GM12878 (cell line): ENCODE measurements around the gene NPW. TPM values are rescaled to one million over a fixed set of nuclear protein-coding genes. Genes with fewer than 3 reads are reported as not detected.

Experiments used
- ATAC-seq: fragments of 200-7000 bp; cut with Tn5 transposase; 3 replicates; pipeline ENCODE4 v1.9.1; 2020; ENCODE audit warnings: mild to moderate bottlenecking, moderate library complexity
- BruUV-seq: library from RNA; stranded (reverse); fragments of 400-500 nt; replicated peaks from 2 replicates; lab custom pipeline; 2021; lab: Mats Ljungman, UMichigan
- CTCF ChIA-PET: fragments of 300-600 bp; sonication (Branson Sonifier 250); formaldehyde crosslinking; extraction: SDS; loops from one replicate; lab custom pipeline; 2021; ENCODE audit warnings: inconsistent platforms; lab: Yijun Ruan, JAX
- POLR2A ChIA-PET: fragments of 350-600 bp; formaldehyde crosslinking; extraction: SDS; loops from one replicate; lab custom pipeline; 2021; ENCODE audit warnings: inconsistent platforms; lab: Charles Lee
- RAD21 ChIA-PET: fragments of 300-600 bp; sonication (Branson Sonifier 250); formaldehyde crosslinking; loops from one replicate; lab custom pipeline; 2023; ENCODE audit warnings: antibody characterized with exemption; ENCODE audit not compliant: unreplicated experiment; lab: Charles Lee
- SMC1A ChIA-PET: fragments of 300-600 bp; sonication (Branson Sonifier 250); formaldehyde crosslinking; loops from one replicate; lab custom pipeline; 2023; ENCODE audit not compliant: unreplicated experiment, uncharacterized antibody; lab: Charles Lee
- DNase-seq: peaks from one replicate; pipeline ENCODE4 v3.0.0-alpha.2; 2011; ENCODE audit warnings: low read depth, low spot score
- FAIRE-seq: peaks from 3 replicates; lab custom pipeline; 2011; peaks lifted over from hg19 to GRCh38; lab: Jason Lieb, UNC
- H2AFZ ChIP-seq: 2 replicates; pipeline ENCODE4 v1.6.0; 2011; ENCODE audit warnings: low read depth, low read length, control low read depth; ENCODE audit not compliant: control insufficient read depth
- H3K27ac ChIP-seq: 2 replicates; pipeline ENCODE4 v1.5.1; 2011; ENCODE audit warnings: control low read depth; ENCODE audit not compliant: control insufficient read depth, insufficient read depth
- H3K27me3 ChIP-seq, 2 experiments: replicated peaks in 1 of 2; 2 replicates each; pipeline versions ENCODE4 v1.6.0 to v1.6.1; 2011; ENCODE audit warnings: low read length in 1 of 2; ENCODE audit not compliant: control insufficient read depth in 2 of 2, insufficient read depth in 2 of 2
- H3K36me3 ChIP-seq, 2 experiments: 2 replicates each; pipeline ENCODE4 v1.5.1; 2011; ENCODE audit warnings: low read length in 1 of 2; ENCODE audit not compliant: control insufficient read depth in 2 of 2, insufficient read depth in 2 of 2
- H3K4me1 ChIP-seq: 2 replicates; pipeline ENCODE4 v1.6.1; 2011; ENCODE audit warnings: mild to moderate bottlenecking, low read length, moderate library complexity, mixed read lengths; ENCODE audit not compliant: control insufficient read depth, insufficient read depth
- H3K4me2 ChIP-seq: 2 replicates; pipeline ENCODE4 v1.6.0; 2011; ENCODE audit warnings: control low read depth; ENCODE audit not compliant: control insufficient read depth, insufficient read depth
- H3K4me3 ChIP-seq: fragments of 200-600 bp; sonication (generic); 2 replicates; pipeline ENCODE4 v1.5.1; 2016
- H3K79me2 ChIP-seq: 2 replicates; pipeline ENCODE4 v1.6.0; 2011; ENCODE audit warnings: low read length; ENCODE audit not compliant: control insufficient read depth, insufficient read depth
- H3K9ac ChIP-seq: 2 replicates; pipeline ENCODE4 v1.8.0; 2011; ENCODE audit warnings: low read length, control low read depth, mixed read lengths; ENCODE audit not compliant: control insufficient read depth, insufficient read depth
- H3K9me3 ChIP-seq: replicated peaks from 3 replicates; pipeline ENCODE4 v1.5.1; 2011; ENCODE audit warnings: mild to moderate bottlenecking, low read length; ENCODE audit not compliant: control insufficient read depth, insufficient read depth
- H4K20me1 ChIP-seq: 2 replicates; pipeline ENCODE4 v1.6.0; 2011; ENCODE audit not compliant: control insufficient read depth, insufficient read depth
- CHD2 ChIP-seq: IDR thresholded peaks from 2 replicates; pipeline ENCODE4 v1.6.1; 2011; ENCODE audit warnings: low read depth, low read length, improper control_type of control experiment, borderline replicate concordance
- CHD4 ChIP-seq: fragments of 200-600 bp; sonication (generic); IDR thresholded peaks from 2 replicates; pipeline ENCODE4 v1.6.1; 2016; ENCODE audit warnings: mild to moderate bottlenecking
- FOXM1 ChIP-seq: IDR thresholded peaks from 2 replicates; pipeline ENCODE4 v1.6.1; 2012; ENCODE audit warnings: low read depth, mild to moderate bottlenecking, inconsistent platforms, low read length, moderate library complexity
- NBN ChIP-seq: fragments of 450-650 bp; IDR thresholded peaks from 2 replicates; pipeline ENCODE4 v1.6.1; 2016
- NFYB ChIP-seq: IDR thresholded peaks from 2 replicates; pipeline ENCODE4 v1.6.1; 2011; ENCODE audit warnings: low read depth, mild to moderate bottlenecking, low read length, improper control_type of control experiment, moderate library complexity; ENCODE audit not compliant: insufficient read depth
- PAX8 ChIP-seq: fragments of 450-650 bp; IDR thresholded peaks from 2 replicates; pipeline ENCODE4 v1.6.1; 2017; ENCODE audit warnings: mild to moderate bottlenecking, moderate library complexity
- PBX3 ChIP-seq: IDR thresholded peaks from 2 replicates; pipeline ENCODE4 v1.6.1; 2011; ENCODE audit warnings: mild to moderate bottlenecking, low read depth, low read length, moderate library complexity; ENCODE audit not compliant: insufficient replicate concordance
- YBX1 ChIP-seq: fragments of 450-650 bp; IDR thresholded peaks from 2 replicates; pipeline ENCODE4 v1.6.1; 2016; ENCODE audit warnings: antibody characterized with exemption
- ZNF622 ChIP-seq: fragments of 450-650 bp; IDR thresholded peaks from 2 replicates; pipeline ENCODE4 v1.6.1; 2017; ENCODE audit warnings: mild to moderate bottlenecking, inconsistent platforms
- WGBS: methylation state at CpG from one replicate; pipeline ENCODE4 v1.1.6; 2016; ENCODE audit warnings: low lambda C conversion rate; ENCODE audit not compliant: insufficient replicate concordance, insufficient coverage; ENCODE audit errors: missing lambda C conversion rate; 5-methylcytosine and 5-hydroxymethylcytosine counted together
- in situ Hi-C: fragments of 300-500 bp; cut with MboI; formaldehyde crosslinking; loops from 9 replicates; pipeline ENCODE4 v1.14.3; 2018; ENCODE audit warnings: mixed read lengths
- intact Hi-C: fragments of 100-400 bp; cut with micrococcal nuclease; formaldehyde crosslinking; loops from one replicate; pipeline ENCODE4 v1.14.2; 2022; ENCODE audit not compliant: unreplicated experiment
- polyA plus RNA-seq, 11 experiments: library from polyadenylated mRNA; depleted of rRNA in 4 of 11; unstranded in 6 of 11; stranded (reverse) in 5 of 11; fragments of >200 nt; fragmentation: Nextera tagmentation in 4 of 11; fragmentation: Illumina TruSeq in 1 of 11; extraction: Ambion mirVana in 4 of 11; extraction: Trizol in 1 of 11; gene quantifications; 1 replicate in 1 of 11; 2 replicates in 10 of 11; pipeline versions ENCODE4 v1.2.1 to v1.2.3, GENCODE V29; 2011 to 2016; ENCODE audit warnings: inconsistent platforms in 2 of 11, missing spikeins in 2 of 11, low read depth in 1 of 11
- total RNA-seq, 4 experiments: library from RNA; depleted of rRNA in 3 of 4; stranded (reverse); fragments of >200 nt in 3 of 4; fragmentation: Illumina TruSeq in 1 of 4; extraction: Trizol in 1 of 4; gene quantifications; 2 replicates each; pipeline versions ENCODE4 v1.2.1 to v1.2.3, GENCODE V29; 2013 to 2021
- TF ChIP-seq, protein P1 (sequence below), 3 experiments: IDR thresholded peaks in 2 of 3; conservative IDR thresholded peaks in 1 of 3; 2 replicates each; pipeline ENCODE4 v1.5.1; 2011; ENCODE audit warnings: low read depth in 3 of 3, low read length in 3 of 3, mild to moderate bottlenecking in 3 of 3, control low read depth in 2 of 3, moderate library complexity in 2 of 3, inconsistent platforms in 1 of 3, mixed read lengths in 1 of 3; ENCODE audit not compliant: control insufficient read depth in 2 of 3, insufficient read depth in 1 of 3; ENCODE audit errors: extremely low read depth in 1 of 3
- TF ChIP-seq, protein P2 (sequence below): fragments of 450-650 bp; IDR thresholded peaks from 2 replicates; pipeline ENCODE4 v1.6.1; 2016; ENCODE audit warnings: mild to moderate bottlenecking
- TF ChIP-seq, protein P3 (sequence below): fragments of 450-650 bp; IDR thresholded peaks from 2 replicates; pipeline ENCODE4 v1.6.1; 2014; ENCODE audit warnings: mild to moderate bottlenecking

The NPW gene
- total and polyA plus RNA-seq, 10 of the 15 experiments (the other 5 are each of a cell fraction or from before 2014, with no cell fraction given), result 0.23 to 2.5 (median 0.98) TPM; not detected in 4

GRCh38 chr16:2025878-2026460 is 6.4 kb downstream of the NPW start:
- Histone ChIP-seq H3K36me3 (no peaks in the 10 kb centered on the region), H3K4me3 (no peak overlapping the region), H3K79me2 (no peaks in the 10 kb centered on the region), H3K4me2 (no peak overlapping the region), H2AFZ (no peak overlapping the region), H3K9me3 (no peaks in the 10 kb centered on the region), H3K27me3 (peaks cover 11 to 13% of the 10 kb centered on the region in 2 experiments), H3K27ac (no peak overlapping the region), H3K9ac (no peak overlapping the region), H3K4me1 (peaks cover 7% of the 10 kb centered on the region), H4K20me1 (peaks cover 5% of the 10 kb centered on the region; the same call in 1 of the 2 replicates)
- intact Hi-C loops (no loop called here), in situ Hi-C loops (no loop called here)
- DNase-seq (no peak), ATAC-seq (no peak), FAIRE-seq (no peak)
- WGBS, result 52% methylated on average over 16 of the region's 16 CpGs
- SMC1A ChIA-PET, result interaction anchor here (1.0 kb wide), 1 partner anchor 114 kb away, joined by 4 read pairs; no protein-coding TSS in a partner anchor
- no TSS peak for BruUV-seq
- CTCF ChIA-PET, result interaction anchor here (1.0 to 4.4 kb wide), 2 partner anchors 114 to 129 kb away, joined by 3 to 79 read pairs; partner anchors contain the start of gene TRAF7
- TF ChIP-seq CHD2, result no peak
- no peak for TF ChIP-seq CHD4
- no peak for TF ChIP-seq NBN
- TF ChIP-seq NFYB, result no peak
- TF ChIP-seq PBX3, result no peak
- no peak for TF ChIP-seq FOXM1
- no peak for TF ChIP-seq PAX8
- no peak for TF ChIP-seq YBX1
- TF ChIP-seq, protein P1, sequence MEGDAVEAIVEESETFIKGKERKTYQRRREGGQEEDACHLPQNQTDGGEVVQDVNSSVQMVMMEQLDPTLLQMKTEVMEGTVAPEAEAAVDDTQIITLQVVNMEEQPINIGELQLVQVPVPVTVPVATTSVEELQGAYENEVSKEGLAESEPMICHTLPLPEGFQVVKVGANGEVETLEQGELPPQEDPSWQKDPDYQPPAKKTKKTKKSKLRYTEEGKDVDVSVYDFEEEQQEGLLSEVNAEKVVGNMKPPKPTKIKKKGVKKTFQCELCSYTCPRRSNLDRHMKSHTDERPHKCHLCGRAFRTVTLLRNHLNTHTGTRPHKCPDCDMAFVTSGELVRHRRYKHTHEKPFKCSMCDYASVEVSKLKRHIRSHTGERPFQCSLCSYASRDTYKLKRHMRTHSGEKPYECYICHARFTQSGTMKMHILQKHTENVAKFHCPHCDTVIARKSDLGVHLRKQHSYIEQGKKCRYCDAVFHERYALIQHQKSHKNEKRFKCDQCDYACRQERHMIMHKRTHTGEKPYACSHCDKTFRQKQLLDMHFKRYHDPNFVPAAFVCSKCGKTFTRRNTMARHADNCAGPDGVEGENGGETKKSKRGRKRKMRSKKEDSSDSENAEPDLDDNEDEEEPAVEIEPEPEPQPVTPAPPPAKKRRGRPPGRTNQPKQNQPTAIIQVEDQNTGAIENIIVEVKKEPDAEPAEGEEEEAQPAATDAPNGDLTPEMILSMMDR (IDR thresholded peaks at IDR 0.05 in 2 of 3, conservative IDR thresholded peaks at IDR 0.05 in 1 of 3; ENCODE audit: control insufficient read depth in 2 of 3, extremely low read depth in 1 of 3, insufficient read depth in 1 of 3, low read depth in 3 of 3, low read length in 3 of 3), result no peak
- TF ChIP-seq, protein P2, sequence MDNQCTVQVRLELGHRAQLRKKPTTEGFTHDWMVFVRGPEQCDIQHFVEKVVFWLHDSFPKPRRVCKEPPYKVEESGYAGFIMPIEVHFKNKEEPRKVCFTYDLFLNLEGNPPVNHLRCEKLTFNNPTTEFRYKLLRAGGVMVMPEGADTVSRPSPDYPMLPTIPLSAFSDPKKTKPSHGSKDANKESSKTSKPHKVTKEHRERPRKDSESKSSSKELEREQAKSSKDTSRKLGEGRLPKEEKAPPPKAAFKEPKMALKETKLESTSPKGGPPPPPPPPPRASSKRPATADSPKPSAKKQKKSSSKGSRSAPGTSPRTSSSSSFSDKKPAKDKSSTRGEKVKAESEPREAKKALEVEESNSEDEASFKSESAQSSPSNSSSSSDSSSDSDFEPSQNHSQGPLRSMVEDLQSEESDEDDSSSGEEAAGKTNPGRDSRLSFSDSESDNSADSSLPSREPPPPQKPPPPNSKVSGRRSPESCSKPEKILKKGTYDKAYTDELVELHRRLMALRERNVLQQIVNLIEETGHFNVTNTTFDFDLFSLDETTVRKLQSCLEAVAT, result no peak
- TF ChIP-seq, protein P3, sequence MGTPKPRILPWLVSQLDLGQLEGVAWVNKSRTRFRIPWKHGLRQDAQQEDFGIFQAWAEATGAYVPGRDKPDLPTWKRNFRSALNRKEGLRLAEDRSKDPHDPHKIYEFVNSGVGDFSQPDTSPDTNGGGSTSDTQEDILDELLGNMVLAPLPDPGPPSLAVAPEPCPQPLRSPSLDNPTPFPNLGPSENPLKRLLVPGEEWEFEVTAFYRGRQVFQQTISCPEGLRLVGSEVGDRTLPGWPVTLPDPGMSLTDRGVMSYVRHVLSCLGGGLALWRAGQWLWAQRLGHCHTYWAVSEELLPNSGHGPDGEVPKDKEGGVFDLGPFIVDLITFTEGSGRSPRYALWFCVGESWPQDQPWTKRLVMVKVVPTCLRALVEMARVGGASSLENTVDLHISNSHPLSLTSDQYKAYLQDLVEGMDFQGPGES, result no peak
- no peak for TF ChIP-seq ZNF622
- POLR2A ChIA-PET, result no interaction called here
- RAD21 ChIA-PET, result no interaction called here
